VCaP (cell line): Measurements from ENCODE around the gene PAX4.
A peak's percentile ranks its signal among the peaks of the same experiment; 100 is the strongest.

Experiments
- H3K27ac ChIP-seq: fragments of 450-650 bp; 2 replicates; pipeline ENCODE4 v1.5.1; 2017
- CTCF ChIP-seq: fragments of 450-650 bp; conservative IDR thresholded peaks from 2 replicates; pipeline ENCODE4 v1.5.1; 2017; ENCODE audit warnings: mild to moderate bottlenecking, moderate library complexity

PAX4 gene

GRCh38 chr7:127589896-127590295, 28.0 kb downstream of the PAX4 start:
- H3K27ac ChIP-seq = no peak overlapping the region
- no peak for TF ChIP-seq CTCF

- peak; percentile 74 for TF ChIP-seq CTCF
- H3K27ac ChIP-seq = peak overlapping the region; percentile 89
Observed at GRCh38 chr7:127588697-127589482, 29.1 kb downstream of the PAX4 start.

GRCh38 chr7:127588019-127588696, 29.8 kb downstream of the PAX4 start, which contains the start of gene ARF5:
Gene ARF5, plus strand, starts transcription at chr7:127588411. Its CDS starts 88 bp downstream, at chr7:127588499.
- peak within 1 kb of the TSS; percentile 89 for H3K27ac ChIP-seq
- no peak for TF ChIP-seq CTCF

- no peak for TF ChIP-seq CTCF
- peak overlapping the region; percentile 89 for H3K27ac ChIP-seq
Observed at GRCh38 chr7:127587663-127588018, 30.3 kb downstream of the PAX4 start.

GRCh38 chr7:127586346-127586745, 31.6 kb downstream of the PAX4 start:
- peak overlapping the region; percentile 85 for H3K27ac ChIP-seq
- no peak for TF ChIP-seq CTCF

GRCh38 chr7:127585044-127585953, 32.6 kb downstream of the PAX4 start, which contains the start of gene GCC1:
Gene GCC1, minus strand, starts transcription at chr7:127585596. Its CDS starts 414 bp downstream, at chr7:127585182.
- no peak for TF ChIP-seq CTCF
- H3K27ac ChIP-seq = peak within 1 kb of the TSS; percentile 85

- TF ChIP-seq CTCF = no peak
- H3K27ac ChIP-seq = peak overlapping the region; percentile 85
Observed at GRCh38 chr7:127584648-127585043, 33.3 kb downstream of the PAX4 start.
